ENCODE measurements around the gene ZNF425.
"Not testable (repeated sequence)": the region's sequence is repeated elsewhere in the genome, so short reads cannot be mapped to it uniquely, and the experiment has no call there.

Gene ZNF425

DNA sequence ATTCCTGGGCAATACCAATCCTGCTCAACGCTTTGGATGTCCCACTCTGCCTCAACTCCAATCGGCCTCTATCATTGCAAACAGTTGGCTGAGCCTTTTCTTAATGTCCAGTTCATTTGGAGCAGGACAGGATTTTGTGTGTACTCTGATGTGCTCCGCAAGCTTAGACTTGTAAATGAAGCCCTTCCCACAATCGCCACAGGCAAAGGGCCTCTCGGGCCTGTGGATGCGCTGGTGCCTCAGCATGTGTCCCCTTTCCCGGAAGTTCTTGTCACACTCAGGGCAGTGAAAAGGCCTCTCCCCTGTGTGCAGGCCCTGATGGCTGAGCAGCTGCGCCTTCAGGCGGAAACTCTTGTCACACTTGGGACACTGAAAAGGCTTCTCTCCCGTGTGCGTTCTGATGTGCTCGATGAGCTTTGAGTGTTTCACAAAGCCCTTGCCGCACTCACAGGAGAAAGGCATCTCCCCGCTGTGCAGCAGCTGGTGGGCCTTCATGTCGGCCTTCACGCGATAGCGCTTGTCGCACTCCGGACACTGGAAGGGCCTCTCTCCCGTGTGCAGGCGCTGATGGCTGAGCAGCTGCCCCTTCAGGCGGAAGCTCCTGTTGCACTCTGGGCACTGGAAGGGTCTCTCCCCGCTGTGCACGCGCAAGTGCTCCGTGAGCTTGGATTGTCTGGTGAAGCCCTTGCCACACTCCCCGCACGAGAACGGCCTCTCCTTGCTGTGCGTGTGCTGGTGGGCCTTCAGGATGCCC is 55.6 kb downstream of the ZNF425 start:
- TF ChIP-seq, protein P1, sequence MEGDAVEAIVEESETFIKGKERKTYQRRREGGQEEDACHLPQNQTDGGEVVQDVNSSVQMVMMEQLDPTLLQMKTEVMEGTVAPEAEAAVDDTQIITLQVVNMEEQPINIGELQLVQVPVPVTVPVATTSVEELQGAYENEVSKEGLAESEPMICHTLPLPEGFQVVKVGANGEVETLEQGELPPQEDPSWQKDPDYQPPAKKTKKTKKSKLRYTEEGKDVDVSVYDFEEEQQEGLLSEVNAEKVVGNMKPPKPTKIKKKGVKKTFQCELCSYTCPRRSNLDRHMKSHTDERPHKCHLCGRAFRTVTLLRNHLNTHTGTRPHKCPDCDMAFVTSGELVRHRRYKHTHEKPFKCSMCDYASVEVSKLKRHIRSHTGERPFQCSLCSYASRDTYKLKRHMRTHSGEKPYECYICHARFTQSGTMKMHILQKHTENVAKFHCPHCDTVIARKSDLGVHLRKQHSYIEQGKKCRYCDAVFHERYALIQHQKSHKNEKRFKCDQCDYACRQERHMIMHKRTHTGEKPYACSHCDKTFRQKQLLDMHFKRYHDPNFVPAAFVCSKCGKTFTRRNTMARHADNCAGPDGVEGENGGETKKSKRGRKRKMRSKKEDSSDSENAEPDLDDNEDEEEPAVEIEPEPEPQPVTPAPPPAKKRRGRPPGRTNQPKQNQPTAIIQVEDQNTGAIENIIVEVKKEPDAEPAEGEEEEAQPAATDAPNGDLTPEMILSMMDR (IDR thresholded peaks at IDR 0.05; ENCODE audit: control insufficient read depth, insufficient read depth, low read depth, low read length, missing control alignments), result no peak
- DNase-seq (ENCODE audit: low read depth), result no peak
- no peak overlapping the region for H3K4me3 ChIP-seq (ENCODE audit: control insufficient read depth, low read depth, low read length)

DNA sequence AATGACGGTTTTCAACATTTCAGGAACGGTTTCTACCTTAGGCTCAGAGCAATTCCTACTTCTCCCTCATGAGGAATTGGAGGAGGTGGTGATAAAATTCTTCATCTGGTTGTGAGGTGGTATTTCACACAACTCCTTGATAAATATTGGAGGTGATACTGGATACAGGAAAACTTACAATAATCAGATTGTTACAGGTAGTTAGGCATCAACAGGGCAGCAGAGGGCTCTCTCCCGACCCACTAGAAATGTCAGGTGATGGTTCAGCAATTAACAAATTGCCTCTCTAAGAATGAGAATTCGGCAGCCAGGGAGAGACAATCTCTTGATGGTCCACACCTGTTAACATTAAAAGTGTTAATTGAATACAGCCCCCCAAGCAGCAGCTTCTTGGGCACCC is 58.3 kb downstream of the ZNF425 start:
- DNase-seq (ENCODE audit: low read depth), result no peak
- no peak overlapping the region for H3K4me3 ChIP-seq (ENCODE audit: control insufficient read depth, low read depth, low read length)
- TF ChIP-seq, protein P1 (IDR thresholded peaks at IDR 0.05; ENCODE audit: control insufficient read depth, insufficient read depth, low read depth, low read length, missing control alignments), result no peak

DNA sequence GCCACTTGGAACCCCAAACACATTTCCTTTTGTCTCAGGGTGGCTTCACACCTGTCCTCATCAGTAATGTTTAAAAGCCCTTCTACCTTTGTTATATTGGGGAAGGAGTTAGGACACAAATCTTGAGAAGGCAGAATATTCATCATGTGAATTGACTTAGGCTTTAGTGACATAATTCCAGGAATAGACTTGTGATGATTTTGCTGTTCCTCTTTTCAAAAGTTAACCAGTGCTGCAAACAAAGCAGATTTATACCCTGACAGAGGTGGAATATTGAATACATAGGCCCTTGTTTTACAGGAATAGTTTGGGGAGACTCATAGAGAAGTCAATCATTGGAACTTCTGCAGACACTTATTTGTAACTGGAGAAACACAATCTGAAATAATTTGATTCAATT is 62.6 kb downstream of the ZNF425 start:
- H3K4me3 ChIP-seq (ENCODE audit: control insufficient read depth, low read depth, low read length), result no peak overlapping the region
- TF ChIP-seq, protein P1 (IDR thresholded peaks at IDR 0.05; ENCODE audit: control insufficient read depth, insufficient read depth, low read depth, low read length, missing control alignments), result no peak
- DNase-seq (ENCODE audit: low read depth), result no peak

DNA sequence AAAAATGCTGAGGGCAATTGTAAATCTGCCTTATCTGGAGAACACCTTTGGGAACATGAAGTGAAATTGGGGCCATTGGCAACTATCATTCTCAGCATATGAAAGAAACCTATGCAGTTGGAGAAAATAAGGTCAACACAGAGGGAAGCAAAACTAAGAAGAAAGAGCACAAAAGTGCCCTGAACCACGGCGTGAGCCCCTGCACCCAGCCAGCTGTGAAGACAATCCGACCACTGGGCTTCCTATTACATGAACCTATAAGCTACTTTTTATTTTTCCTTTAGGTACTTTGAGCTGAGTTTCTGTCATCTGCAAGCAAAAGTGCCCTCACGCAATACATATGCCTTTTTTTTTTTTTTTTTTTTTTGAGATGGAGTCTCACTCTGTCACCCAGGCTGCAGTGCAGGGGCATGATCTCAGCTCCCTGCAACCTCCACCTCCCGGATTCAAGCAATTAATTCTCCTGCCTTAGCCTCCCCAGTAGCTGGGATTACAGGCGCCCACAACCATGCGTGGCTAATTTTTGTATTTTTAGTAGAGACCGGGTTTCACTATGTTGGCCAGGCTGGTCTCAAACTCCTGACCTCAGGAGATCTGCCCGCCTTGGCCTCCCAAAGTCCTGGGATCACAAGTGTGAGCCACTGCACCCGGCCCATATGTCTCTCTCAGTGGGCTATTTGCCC is 63.8 kb downstream of the ZNF425 start:
- DNase-seq (ENCODE audit: low read depth); H3K4me3 ChIP-seq (ENCODE audit: control insufficient read depth, low read depth, low read length): not testable (repeated sequence)

DNA sequence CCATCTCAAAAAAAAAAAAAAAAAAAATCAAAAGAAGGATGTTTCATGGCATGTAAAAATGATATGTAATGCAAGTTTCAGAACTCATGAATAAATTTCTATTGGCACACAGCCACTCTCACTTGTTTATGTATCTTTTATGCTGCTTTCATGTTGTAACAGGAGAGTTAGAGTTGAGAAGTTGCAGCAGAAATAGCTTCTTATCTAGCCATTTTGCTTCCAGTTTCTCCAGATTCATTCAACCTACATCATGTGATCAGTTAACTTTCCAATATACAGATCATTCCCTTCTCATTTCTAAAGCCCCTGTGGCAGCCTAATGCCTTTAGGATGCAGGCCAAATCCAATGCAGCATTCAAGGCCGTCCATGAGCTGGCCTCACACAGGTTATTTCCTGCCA is 66.0 kb downstream of the ZNF425 start:
- no peak overlapping the region for H3K4me3 ChIP-seq (ENCODE audit: control insufficient read depth, low read depth, low read length)
- TF ChIP-seq, protein P1 (IDR thresholded peaks at IDR 0.05; ENCODE audit: control insufficient read depth, insufficient read depth, low read depth, low read length, missing control alignments), result no peak
- DNase-seq (ENCODE audit: low read depth), result no peak

DNA sequence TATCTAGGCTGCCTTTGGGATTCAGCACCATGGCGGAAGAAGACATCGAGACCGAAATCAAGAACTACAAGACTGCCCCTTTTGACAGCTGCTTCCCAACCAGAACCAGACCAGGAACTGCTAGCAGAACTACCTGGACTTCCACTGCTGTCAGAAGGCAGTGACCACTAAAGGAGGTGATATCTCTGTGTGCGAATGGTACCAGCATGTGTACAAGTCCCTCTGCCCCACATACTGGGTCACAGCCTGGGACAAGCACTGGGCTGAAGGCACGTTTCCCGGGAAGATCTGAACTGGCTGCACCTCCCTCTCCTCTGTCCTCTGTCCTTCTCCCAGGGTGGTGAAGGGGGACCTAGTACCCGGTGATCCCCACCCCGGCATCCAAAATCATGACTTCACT is 72.2 kb downstream of the ZNF425 start:
- TF ChIP-seq, protein P1 (IDR thresholded peaks at IDR 0.05; ENCODE audit: control insufficient read depth, insufficient read depth, low read depth, low read length, missing control alignments), result no peak
- no peak for DNase-seq (ENCODE audit: low read depth)
- no peak overlapping the region for H3K4me3 ChIP-seq (ENCODE audit: control insufficient read depth, low read depth, low read length)

DNA sequence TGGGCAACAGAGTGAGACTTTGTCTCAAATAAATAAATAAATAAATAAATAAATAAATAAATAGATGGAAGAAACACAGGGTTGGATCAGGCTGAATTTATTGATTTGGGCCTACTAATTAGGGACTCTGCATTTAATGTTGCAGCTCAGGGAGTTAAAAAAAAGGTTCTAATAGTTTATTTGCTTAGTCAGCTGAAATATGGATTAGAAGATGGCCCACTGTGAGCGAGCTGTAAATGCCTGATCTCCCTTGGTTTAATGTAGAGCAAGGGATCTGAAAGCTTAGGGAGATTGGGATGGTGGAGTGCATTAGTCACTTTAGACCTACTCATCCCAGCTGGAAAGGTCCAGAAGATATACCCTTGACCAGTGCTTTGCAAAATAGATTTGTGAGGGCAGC is 72.7 kb downstream of the ZNF425 start:
- TF ChIP-seq, protein P1 (IDR thresholded peaks at IDR 0.05; ENCODE audit: control insufficient read depth, insufficient read depth, low read depth, low read length, missing control alignments), result no peak
- no peak overlapping the region for H3K4me3 ChIP-seq (ENCODE audit: control insufficient read depth, low read depth, low read length)

More for the DNA sequence above, 72.7 kb downstream of the ZNF425 start:
- no peak for DNase-seq (ENCODE audit: low read depth)

All from AG09309 (cell line).